H9 (cell line): ENCODE data around the gene RPS6KB2. TPM values are rescaled to one million over a fixed set of nuclear protein-coding genes. Genes with fewer than 3 reads are reported as not detected.

Experiments
- DNase-seq: peaks from one replicate; pipeline ENCODE4 v3.0.0-alpha.2; 2017
- H2AFZ ChIP-seq: one replicate; pipeline ENCODE4 v1.6.1; 2013; ENCODE audit warnings: mild to moderate bottlenecking, low read length, control low read depth, moderate library complexity
- H2AK5ac ChIP-seq: 2 replicates; pipeline ENCODE4 v1.6.1; 2013; ENCODE audit warnings: low read length, control low read depth, mixed read lengths; ENCODE audit not compliant: insufficient read length
- H2BK120ac ChIP-seq: one replicate; pipeline ENCODE4 v1.6.1; 2013; ENCODE audit warnings: low read depth, mild to moderate bottlenecking, low read length, control low read depth, inconsistent platforms; ENCODE audit not compliant: poor library complexity, severe bottlenecking
- H2BK12ac ChIP-seq: 2 replicates; pipeline ENCODE4 v1.6.1; 2013; ENCODE audit warnings: low read length, control low read depth, mixed read lengths, low read depth; ENCODE audit not compliant: insufficient read length
- H2BK15ac ChIP-seq: 2 replicates; pipeline ENCODE4 v1.6.1; 2013; ENCODE audit warnings: low read depth, low read length, control low read depth
- H2BK20ac ChIP-seq: one replicate; pipeline ENCODE4 v1.6.1; 2013; ENCODE audit warnings: low read depth, mild to moderate bottlenecking, low read length, control low read depth, inconsistent platforms; ENCODE audit not compliant: poor library complexity, severe bottlenecking
- H2BK5ac ChIP-seq: 2 replicates; pipeline ENCODE4 v1.6.1; 2013; ENCODE audit warnings: low read length, control low read depth, mixed read lengths; ENCODE audit not compliant: insufficient read length
- H3K14ac ChIP-seq: 2 replicates; pipeline ENCODE4 v1.6.1; 2013; ENCODE audit warnings: low read length, control low read depth; ENCODE audit not compliant: insufficient read depth
- H3K18ac ChIP-seq: 2 replicates; pipeline ENCODE4 v1.6.1; 2013; ENCODE audit warnings: low read depth, mild to moderate bottlenecking, mixed read lengths, low read length, control low read depth; ENCODE audit not compliant: insufficient read length
- H3K23ac ChIP-seq: 2 replicates; pipeline ENCODE4 v1.6.1; 2013; ENCODE audit warnings: low read length, control low read depth, mixed read lengths, low read depth; ENCODE audit not compliant: insufficient read length
- H3K23me2 ChIP-seq: 2 replicates; pipeline ENCODE4 v1.6.1; 2013; ENCODE audit warnings: low read depth, mild to moderate bottlenecking, mixed read lengths, low read length, control low read depth; ENCODE audit not compliant: insufficient read length, poor library complexity, severe bottlenecking
- H3K27ac ChIP-seq: 2 replicates; pipeline ENCODE4 v1.5.1; 2013; ENCODE audit warnings: low read length, control low read depth, mixed read lengths, low read depth; ENCODE audit not compliant: insufficient read length
- H3K27me3 ChIP-seq: 2 replicates; pipeline ENCODE4 v1.6.1; 2013; ENCODE audit warnings: low read length, control low read depth, inconsistent platforms; ENCODE audit not compliant: insufficient read depth
- H3K4ac ChIP-seq: 2 replicates; pipeline ENCODE4 v1.6.1; 2013; ENCODE audit warnings: low read depth, mild to moderate bottlenecking, control low read depth, inconsistent platforms, low read length, moderate library complexity
- H3K4me1 ChIP-seq: 2 replicates; pipeline ENCODE4 v1.6.1; 2013; ENCODE audit warnings: low read length, control low read depth, inconsistent platforms; ENCODE audit not compliant: insufficient read depth
- H3K4me2 ChIP-seq: 2 replicates; pipeline ENCODE4 v1.6.1; 2013; ENCODE audit warnings: low read length, control low read depth, mixed read lengths; ENCODE audit not compliant: insufficient read length, insufficient read depth
- H3K56ac ChIP-seq: 2 replicates; pipeline ENCODE4 v1.6.1; 2013; ENCODE audit warnings: low read depth, mild to moderate bottlenecking, mixed read lengths, low read length, control low read depth; ENCODE audit not compliant: insufficient read length
- H3K79me1 ChIP-seq: 2 replicates; pipeline ENCODE4 v1.6.1; 2013; ENCODE audit warnings: low read depth, mild to moderate bottlenecking, moderate library complexity, low read length, control low read depth, inconsistent platforms; ENCODE audit not compliant: insufficient read depth, poor library complexity, severe bottlenecking
- H3K79me2 ChIP-seq: 2 replicates; pipeline ENCODE4 v1.6.1; 2013; ENCODE audit warnings: low read length, control low read depth, inconsistent platforms; ENCODE audit not compliant: insufficient read depth
- H3K9ac ChIP-seq: 2 replicates; pipeline ENCODE4 v1.6.1; 2013; ENCODE audit warnings: low read length, control low read depth, mixed read lengths; ENCODE audit not compliant: insufficient read length; ENCODE audit errors: extremely low read depth
- H3K9me3 ChIP-seq: one replicate; pipeline ENCODE4 v1.6.1; 2013; ENCODE audit warnings: low read depth, low read length, inconsistent platforms; ENCODE audit not compliant: control insufficient read depth
- H3T11ph ChIP-seq: one replicate; pipeline ENCODE4 v1.6.1; 2013; ENCODE audit warnings: mild to moderate bottlenecking, low read length, control low read depth, inconsistent platforms
- H4K20me1 ChIP-seq: one replicate; pipeline ENCODE4 v1.6.1; 2013; ENCODE audit not compliant: control insufficient read depth, insufficient read length, insufficient read depth
- H4K5ac ChIP-seq: 2 replicates; pipeline ENCODE4 v1.6.1; 2013; ENCODE audit warnings: low read depth, mild to moderate bottlenecking, mixed read lengths, low read length, control low read depth; ENCODE audit not compliant: insufficient read length
- H4K8ac ChIP-seq: replicated peaks from 2 replicates; pipeline ENCODE4 v1.6.1; 2013; ENCODE audit warnings: low read length, control low read depth, mixed read lengths, low read depth; ENCODE audit not compliant: insufficient read length
- H4K91ac ChIP-seq: 2 replicates; pipeline ENCODE4 v1.6.1; 2013; ENCODE audit warnings: low read depth, mild to moderate bottlenecking, moderate library complexity, mixed read lengths, low read length, control low read depth; ENCODE audit not compliant: insufficient read length
- H3K27ac Mint-ChIP-seq, 3 experiments: 2 replicates in 2 of 3; 3 replicates in 1 of 3; pipeline ENCODE4 v1.8.0; 2020 to 2021; ENCODE audit warnings: mixed read lengths in 3 of 3, mild to moderate bottlenecking in 1 of 3, moderate library complexity in 1 of 3
- H3K27me3 Mint-ChIP-seq: 2 replicates; pipeline ENCODE4 v1.8.0; 2021; ENCODE audit warnings: low read depth, mild to moderate bottlenecking, moderate library complexity, mixed read lengths
- H3K36me3 Mint-ChIP-seq, 3 experiments: 2 replicates in 2 of 3; 3 replicates in 1 of 3; pipeline ENCODE4 v1.8.0; 2020 to 2021; ENCODE audit warnings: low read depth in 3 of 3, mixed read lengths in 3 of 3; ENCODE audit not compliant: insufficient read depth in 1 of 3
- H3K4me1 Mint-ChIP-seq, 2 experiments: 2 replicates each; pipeline ENCODE4 v1.8.0; 2020; ENCODE audit warnings: mixed read lengths in 2 of 2
- H3K4me3 Mint-ChIP-seq, 2 experiments: 2 replicates in 1 of 2; 3 replicates in 1 of 2; pipeline ENCODE4 v1.8.0; 2020 to 2021; ENCODE audit warnings: mild to moderate bottlenecking in 2 of 2, mixed read lengths in 2 of 2, moderate library complexity in 1 of 2
- H3K9me3 Mint-ChIP-seq, 2 experiments: 2 replicates in 1 of 2; 3 replicates in 1 of 2; pipeline ENCODE4 v1.8.0; 2020; ENCODE audit warnings: mild to moderate bottlenecking in 2 of 2, mixed read lengths in 2 of 2, moderate library complexity in 1 of 2
- WGBS: extraction: QIAGEN DNeasy Blood & Tissue Kit; methylation state at CpG from one replicate; pipeline ENCODE4 v1.1.7; 2013; ENCODE audit warnings: missing lambda C conversion rate, low lambda C conversion rate, mixed read lengths; ENCODE audit not compliant: insufficient read length; ENCODE audit errors: extremely low coverage; 5-methylcytosine and 5-hydroxymethylcytosine counted together
- total RNA-seq: library from RNA; stranded (reverse); gene quantifications from 2 replicates; pipeline ENCODE4 v1.2.1, GENCODE V29; 2021
- TF ChIP-seq, protein P1 (sequence below): fragments of 200-600 bp; sonication (generic); conservative IDR thresholded peaks from 3 replicates; pipeline ENCODE4 v1.8.0; 2021; ENCODE audit warnings: antibody characterized with exemption, mild to moderate bottlenecking

The RPS6KB2 gene
- total RNA-seq, 1 experiment from 2014 or later = 51.7 TPM

DNA sequence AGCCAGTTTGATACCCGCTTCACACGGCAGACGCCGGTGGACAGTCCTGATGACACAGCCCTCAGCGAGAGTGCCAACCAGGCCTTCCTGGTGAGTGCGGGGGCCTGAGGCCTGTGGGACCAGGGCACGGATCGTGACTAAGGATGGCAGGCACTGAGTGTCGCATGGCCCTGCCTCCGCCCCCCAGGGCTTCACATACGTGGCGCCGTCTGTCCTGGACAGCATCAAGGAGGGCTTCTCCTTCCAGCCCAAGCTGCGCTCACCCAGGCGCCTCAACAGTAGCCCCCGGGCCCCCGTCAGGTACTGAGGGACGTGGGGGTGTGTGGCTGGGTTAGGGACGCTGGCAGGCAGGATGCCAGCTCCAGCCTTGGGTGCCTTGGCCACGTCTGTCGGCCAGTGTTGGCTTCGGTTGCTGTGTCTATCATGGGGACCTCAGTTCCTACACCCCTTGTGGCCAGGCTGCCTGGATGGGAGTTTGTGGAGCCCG is 6.1 kb downstream of the RPS6KB2 start:
- Histone ChIP-seq H2BK15ac (no peak overlapping the region), H2BK20ac (no peak overlapping the region), H4K91ac (no peak overlapping the region), H3K4ac (no peak overlapping the region), H3K79me2 (no peaks in the 10 kb centered on the region), H3K27me3 (no peaks in the 10 kb centered on the region), H2AFZ (no peak overlapping the region), H2BK120ac (no peak overlapping the region), H4K5ac (no peak overlapping the region), H3K23me2 (no peaks in the 10 kb centered on the region), H3K23ac (no peak overlapping the region), H4K20me1 (no peaks in the 10 kb centered on the region), H3K14ac (no peak overlapping the region), H3T11ph (no peak overlapping the region), H3K18ac (no peak overlapping the region), H3K79me1 (no peaks in the 10 kb centered on the region), H3K9ac (no peak overlapping the region), H2AK5ac (no peak overlapping the region), H4K8ac (no peak overlapping the region), H2BK12ac (no peak overlapping the region), H3K9me3 (no peaks in the 10 kb centered on the region), H3K4me1 (no peaks in the 10 kb centered on the region; the same call in 1 of the 2 replicates), H3K4me2 (no peak overlapping the region), H3K27ac (no peak overlapping the region), H3K56ac (no peak overlapping the region), H2BK5ac (no peak overlapping the region)
- Mint-ChIP-seq H3K36me3 (peaks cover 12 to 47% (median 40%) of the 10 kb centered on the region in 3 experiments; a peak in 6 of 7 replicates), H3K4me1 (peaks cover 4 to 10% of the 10 kb centered on the region in 2 experiments), H3K4me3 (no peak overlapping the region), H3K9me3 (no peaks in the 10 kb centered on the region), H3K27ac (no peak overlapping the region), H3K27me3 (no peaks in the 10 kb centered on the region; the same call in 1 of the 2 replicates)
- TF ChIP-seq, protein P1, sequence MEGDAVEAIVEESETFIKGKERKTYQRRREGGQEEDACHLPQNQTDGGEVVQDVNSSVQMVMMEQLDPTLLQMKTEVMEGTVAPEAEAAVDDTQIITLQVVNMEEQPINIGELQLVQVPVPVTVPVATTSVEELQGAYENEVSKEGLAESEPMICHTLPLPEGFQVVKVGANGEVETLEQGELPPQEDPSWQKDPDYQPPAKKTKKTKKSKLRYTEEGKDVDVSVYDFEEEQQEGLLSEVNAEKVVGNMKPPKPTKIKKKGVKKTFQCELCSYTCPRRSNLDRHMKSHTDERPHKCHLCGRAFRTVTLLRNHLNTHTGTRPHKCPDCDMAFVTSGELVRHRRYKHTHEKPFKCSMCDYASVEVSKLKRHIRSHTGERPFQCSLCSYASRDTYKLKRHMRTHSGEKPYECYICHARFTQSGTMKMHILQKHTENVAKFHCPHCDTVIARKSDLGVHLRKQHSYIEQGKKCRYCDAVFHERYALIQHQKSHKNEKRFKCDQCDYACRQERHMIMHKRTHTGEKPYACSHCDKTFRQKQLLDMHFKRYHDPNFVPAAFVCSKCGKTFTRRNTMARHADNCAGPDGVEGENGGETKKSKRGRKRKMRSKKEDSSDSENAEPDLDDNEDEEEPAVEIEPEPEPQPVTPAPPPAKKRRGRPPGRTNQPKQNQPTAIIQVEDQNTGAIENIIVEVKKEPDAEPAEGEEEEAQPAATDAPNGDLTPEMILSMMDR = no peak
- WGBS = no CpG with 5 or more reads among the region's 23 CpGs
- no peak for DNase-seq
